H1 (cell line): ENCODE data around the gene RAVER2. TPM values are rescaled to one million over a fixed set of nuclear protein-coding genes. Genes with fewer than 3 reads are reported as not detected.

Source experiments
- CBX8 ChIP-seq: fragments of 300-800, 300-1000 bp; sonication (generic); IDR thresholded peaks from 2 replicates; pipeline ENCODE4 v1.7.1; 2016; ENCODE audit warnings: low read depth, low read length, borderline replicate concordance
- CEBPB ChIP-seq: IDR thresholded peaks from 2 replicates; pipeline ENCODE4 v1.6.1; 2012; ENCODE audit warnings: low read depth, low read length
- CHD1 ChIP-seq: IDR thresholded peaks from 2 replicates; pipeline ENCODE4 v1.6.1; 2012; ENCODE audit warnings: low read depth, low read length, improper control_type of control experiment
- EP300 ChIP-seq, 2 experiments: IDR thresholded peaks; 1 replicate in 1 of 2; 2 replicates in 1 of 2; pipeline ENCODE4 v1.6.1; 2011 to 2012; ENCODE audit warnings: low read depth in 2 of 2, low read length in 2 of 2, mild to moderate bottlenecking in 2 of 2, borderline replicate concordance in 1 of 2, inconsistent platforms in 1 of 2, moderate library complexity in 1 of 2
- EZH2 ChIP-seq: fragments of 200-600 bp; sonication (generic); IDR thresholded peaks from 2 replicates; pipeline ENCODE4 v1.7.1; 2012; ENCODE audit warnings: low read depth, mild to moderate bottlenecking, moderate library complexity, low read length, inconsistent platforms; ENCODE audit not compliant: severe bottlenecking
- GTF2F1 ChIP-seq: IDR thresholded peaks from 2 replicates; pipeline ENCODE4 v1.6.1; 2012; ENCODE audit warnings: low read depth, low read length, improper control_type of control experiment, borderline replicate concordance
- JUN ChIP-seq: IDR thresholded peaks from 2 replicates; pipeline ENCODE4 v1.6.1; 2011; ENCODE audit warnings: low read depth, mild to moderate bottlenecking, improper control_type of control experiment, low read length
- KDM5A ChIP-seq: fragments of 200-600 bp; IDR thresholded peaks from 2 replicates; pipeline ENCODE4 v1.7.1; 2012; ENCODE audit warnings: mild to moderate bottlenecking, low read length, inconsistent platforms, mixed read lengths
- NRF1 ChIP-seq: IDR thresholded peaks from 2 replicates; pipeline ENCODE4 v1.6.1; 2011; ENCODE audit warnings: mild to moderate bottlenecking, low read depth, low read length, improper control_type of control experiment
- PHF8 ChIP-seq: fragments of 200-600 bp; sonication (generic); conservative IDR thresholded peaks from 2 replicates; pipeline ENCODE4 v1.7.1; 2012; ENCODE audit warnings: low read depth, mild to moderate bottlenecking, inconsistent platforms, low read length, moderate library complexity
- POLR2A ChIP-seq, 2 experiments: IDR thresholded peaks; 1 replicate in 1 of 2; 2 replicates in 1 of 2; pipeline ENCODE4 v1.6.1; 2011; ENCODE audit warnings: low read depth in 2 of 2, low read length in 2 of 2, mild to moderate bottlenecking in 2 of 2; ENCODE audit errors: control extremely low read depth in 1 of 2
- POLR2AphosphoS5 ChIP-seq: IDR thresholded peaks from 2 replicates; pipeline ENCODE4 v1.6.1; 2011; ENCODE audit warnings: low read depth, low read length
- RFX5 ChIP-seq: IDR thresholded peaks from 2 replicates; pipeline ENCODE4 v1.6.1; 2011; ENCODE audit warnings: low read depth, low read length, improper control_type of control experiment, borderline replicate concordance
- SRF ChIP-seq: IDR thresholded peaks from 2 replicates; pipeline ENCODE4 v1.6.1; 2011; ENCODE audit warnings: mild to moderate bottlenecking, low read depth, low read length, moderate library complexity
- SUZ12 ChIP-seq: fragments of 200-600 bp; sonication (generic); IDR thresholded peaks from 2 replicates; pipeline ENCODE4 v1.6.1; 2012; ENCODE audit warnings: mild to moderate bottlenecking, inconsistent platforms, low read length, moderate library complexity, mixed read lengths
- TAF1 ChIP-seq: IDR thresholded peaks from 2 replicates; pipeline ENCODE4 v1.6.1; 2011; ENCODE audit warnings: mild to moderate bottlenecking, low read depth, low read length
- polyA plus RNA-seq, 7 experiments: library from polyadenylated mRNA; depleted of rRNA in 3 of 7; stranded (reverse) in 5 of 7; unstranded in 2 of 7; fragments of >200 nt in 5 of 7; fragments of 200-250 nt in 2 of 7; gene quantifications; 1 replicate in 5 of 7; 2 replicates in 1 of 7; 4 replicates in 1 of 7; pipeline versions ENCODE4 v1.2.1 to v1.2.3, GENCODE V29; 2011 to 2013; ENCODE audit warnings: missing spikeins in 2 of 7, mixed read lengths in 2 of 7
- total RNA-seq: library from RNA; stranded (reverse); fragmentation: NEBNext Ultra II Directional; extraction: Animal tissue kit (Norgen Biotek cat#: 25700); gene quantifications from 2 replicates; pipeline ENCODE4 v1.2.1, GENCODE V29; 2021
- TF ChIP-seq, protein P1 (sequence below), 3 experiments: IDR thresholded peaks; 1 replicate in 2 of 3; 2 replicates in 1 of 3; pipeline versions ENCODE4 v1.5.1 to v1.6.1; 2011; ENCODE audit warnings: low read length in 3 of 3, mild to moderate bottlenecking in 3 of 3, inconsistent platforms in 2 of 3, low read depth in 1 of 3, moderate library complexity in 1 of 3; ENCODE audit not compliant: insufficient read depth in 1 of 3; ENCODE audit errors: control extremely low read depth in 1 of 3
- TF ChIP-seq, protein P2 (sequence below): IDR thresholded peaks from 2 replicates; pipeline ENCODE4 v1.6.1; 2011; ENCODE audit warnings: low read length, improper control_type of control experiment
- TF ChIP-seq, protein P3 (sequence below): IDR thresholded peaks from 2 replicates; pipeline ENCODE4 v1.6.1; 2012; ENCODE audit warnings: low read length, inconsistent platforms

Gene RAVER2
- total and polyA plus RNA-seq, 2 of the 8 experiments (the other 6 are each of a cell fraction or from before 2014, with no cell fraction given) = 10.5 to 19.5 TPM

DNA sequence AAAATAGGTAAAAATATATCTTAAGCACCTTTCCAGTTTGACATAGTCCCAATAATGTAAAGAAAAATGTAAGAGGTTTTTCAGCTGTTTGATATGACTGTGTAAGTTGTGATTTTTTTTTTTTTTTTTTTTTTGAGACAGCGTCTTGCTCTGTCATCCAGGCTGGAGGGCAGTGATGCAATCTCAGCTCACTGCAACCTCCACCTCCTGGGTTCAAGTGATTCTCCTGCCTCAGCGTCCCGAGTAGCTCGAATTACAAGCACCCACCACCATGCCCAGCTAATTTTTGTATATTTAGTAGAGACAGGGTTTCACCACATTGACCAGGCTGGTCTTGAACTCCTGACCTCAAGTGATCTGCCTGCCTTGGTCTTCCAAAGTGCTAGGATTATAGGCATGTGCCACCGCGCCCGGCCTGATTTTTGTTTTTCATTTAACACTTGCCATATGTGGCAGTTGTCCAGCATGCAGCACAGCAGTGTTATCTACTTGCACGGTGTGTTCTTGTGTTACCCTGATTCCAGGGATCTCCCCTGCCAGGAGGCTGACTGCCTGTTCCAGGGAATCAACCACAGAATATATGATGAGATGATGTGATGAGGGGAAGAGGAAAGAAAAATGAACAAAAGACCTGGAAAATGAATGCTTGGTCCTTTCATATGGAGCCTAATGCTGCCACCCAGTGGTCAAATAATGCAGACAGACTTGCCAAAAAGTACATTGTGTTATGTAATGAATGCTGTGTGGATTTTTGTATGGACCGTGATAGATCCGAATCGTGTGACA, 79.0 kb downstream of the RAVER2 start (continued):
- TF ChIP-seq, protein P1, sequence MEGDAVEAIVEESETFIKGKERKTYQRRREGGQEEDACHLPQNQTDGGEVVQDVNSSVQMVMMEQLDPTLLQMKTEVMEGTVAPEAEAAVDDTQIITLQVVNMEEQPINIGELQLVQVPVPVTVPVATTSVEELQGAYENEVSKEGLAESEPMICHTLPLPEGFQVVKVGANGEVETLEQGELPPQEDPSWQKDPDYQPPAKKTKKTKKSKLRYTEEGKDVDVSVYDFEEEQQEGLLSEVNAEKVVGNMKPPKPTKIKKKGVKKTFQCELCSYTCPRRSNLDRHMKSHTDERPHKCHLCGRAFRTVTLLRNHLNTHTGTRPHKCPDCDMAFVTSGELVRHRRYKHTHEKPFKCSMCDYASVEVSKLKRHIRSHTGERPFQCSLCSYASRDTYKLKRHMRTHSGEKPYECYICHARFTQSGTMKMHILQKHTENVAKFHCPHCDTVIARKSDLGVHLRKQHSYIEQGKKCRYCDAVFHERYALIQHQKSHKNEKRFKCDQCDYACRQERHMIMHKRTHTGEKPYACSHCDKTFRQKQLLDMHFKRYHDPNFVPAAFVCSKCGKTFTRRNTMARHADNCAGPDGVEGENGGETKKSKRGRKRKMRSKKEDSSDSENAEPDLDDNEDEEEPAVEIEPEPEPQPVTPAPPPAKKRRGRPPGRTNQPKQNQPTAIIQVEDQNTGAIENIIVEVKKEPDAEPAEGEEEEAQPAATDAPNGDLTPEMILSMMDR (IDR thresholded peaks at IDR 0.05; ENCODE audit: control extremely low read depth in 1 of 3, insufficient read depth in 1 of 3, low read depth in 1 of 3, low read length in 3 of 3) = peak in 2 of 3 experiments; percentile 67 to 82; a peak in 3 of 4 replicates
- TF ChIP-seq SRF (no peak), CHD1 (no peak), PHF8 (no peak), CBX8 (no peak), POLR2A (IDR thresholded peaks at IDR 0.05; ENCODE audit: control extremely low read depth in 1 of 2, low read depth in 2 of 2, low read length in 2 of 2) (no peak), CEBPB (peak; percentile 88), EP300 (IDR thresholded peaks at IDR 0.05; ENCODE audit: borderline replicate concordance in 1 of 2, low read depth in 2 of 2, low read length in 2 of 2) (no peak), RFX5 (no peak), TAF1 (no peak), NRF1 (no peak), GTF2F1 (no peak), KDM5A (no peak), EZH2 (no peak), SUZ12 (no peak), POLR2AphosphoS5 (no peak), JUN (no peak)
- TF ChIP-seq, protein P2, sequence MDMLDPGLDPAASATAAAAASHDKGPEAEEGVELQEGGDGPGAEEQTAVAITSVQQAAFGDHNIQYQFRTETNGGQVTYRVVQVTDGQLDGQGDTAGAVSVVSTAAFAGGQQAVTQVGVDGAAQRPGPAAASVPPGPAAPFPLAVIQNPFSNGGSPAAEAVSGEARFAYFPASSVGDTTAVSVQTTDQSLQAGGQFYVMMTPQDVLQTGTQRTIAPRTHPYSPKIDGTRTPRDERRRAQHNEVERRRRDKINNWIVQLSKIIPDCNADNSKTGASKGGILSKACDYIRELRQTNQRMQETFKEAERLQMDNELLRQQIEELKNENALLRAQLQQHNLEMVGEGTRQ = no peak
- TF ChIP-seq, protein P3, sequence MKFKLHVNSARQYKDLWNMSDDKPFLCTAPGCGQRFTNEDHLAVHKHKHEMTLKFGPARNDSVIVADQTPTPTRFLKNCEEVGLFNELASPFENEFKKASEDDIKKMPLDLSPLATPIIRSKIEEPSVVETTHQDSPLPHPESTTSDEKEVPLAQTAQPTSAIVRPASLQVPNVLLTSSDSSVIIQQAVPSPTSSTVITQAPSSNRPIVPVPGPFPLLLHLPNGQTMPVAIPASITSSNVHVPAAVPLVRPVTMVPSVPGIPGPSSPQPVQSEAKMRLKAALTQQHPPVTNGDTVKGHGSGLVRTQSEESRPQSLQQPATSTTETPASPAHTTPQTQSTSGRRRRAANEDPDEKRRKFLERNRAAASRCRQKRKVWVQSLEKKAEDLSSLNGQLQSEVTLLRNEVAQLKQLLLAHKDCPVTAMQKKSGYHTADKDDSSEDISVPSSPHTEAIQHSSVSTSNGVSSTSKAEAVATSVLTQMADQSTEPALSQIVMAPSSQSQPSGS = no peak
